H1 (cell line): Measurements from ENCODE around the gene MAVS.

Experiments
- CREB1 ChIP-seq: IDR thresholded peaks from 2 replicates; pipeline ENCODE4 v1.6.1; 2012; ENCODE audit warnings: inconsistent platforms
- CTCF ChIP-seq, 3 experiments: IDR thresholded peaks; 1 replicate in 2 of 3; 2 replicates in 1 of 3; pipeline versions ENCODE4 v1.5.1 to v1.6.1; 2011; ENCODE audit warnings: low read length in 3 of 3, mild to moderate bottlenecking in 3 of 3, inconsistent platforms in 2 of 3, low read depth in 1 of 3, moderate library complexity in 1 of 3; ENCODE audit not compliant: insufficient read depth in 1 of 3; ENCODE audit errors: control extremely low read depth in 1 of 3
- EZH2 ChIP-seq: fragments of 200-600 bp; sonication (generic); IDR thresholded peaks from 2 replicates; pipeline ENCODE4 v1.7.1; 2012; ENCODE audit warnings: low read depth, mild to moderate bottlenecking, moderate library complexity, low read length, inconsistent platforms; ENCODE audit not compliant: severe bottlenecking
- JUN ChIP-seq: IDR thresholded peaks from 2 replicates; pipeline ENCODE4 v1.6.1; 2011; ENCODE audit warnings: low read depth, mild to moderate bottlenecking, improper control_type of control experiment, low read length
- PHF8 ChIP-seq: fragments of 200-600 bp; sonication (generic); conservative IDR thresholded peaks from 2 replicates; pipeline ENCODE4 v1.7.1; 2012; ENCODE audit warnings: low read depth, mild to moderate bottlenecking, inconsistent platforms, low read length, moderate library complexity
- POLR2A ChIP-seq, 2 experiments: IDR thresholded peaks; 1 replicate in 1 of 2; 2 replicates in 1 of 2; pipeline ENCODE4 v1.6.1; 2011; ENCODE audit warnings: low read depth in 2 of 2, low read length in 2 of 2, mild to moderate bottlenecking in 2 of 2; ENCODE audit errors: control extremely low read depth in 1 of 2
- TF ChIP-seq, protein P1 (sequence below): IDR thresholded peaks from 2 replicates; pipeline ENCODE4 v1.6.1; 2012; ENCODE audit warnings: inconsistent platforms

DNA sequence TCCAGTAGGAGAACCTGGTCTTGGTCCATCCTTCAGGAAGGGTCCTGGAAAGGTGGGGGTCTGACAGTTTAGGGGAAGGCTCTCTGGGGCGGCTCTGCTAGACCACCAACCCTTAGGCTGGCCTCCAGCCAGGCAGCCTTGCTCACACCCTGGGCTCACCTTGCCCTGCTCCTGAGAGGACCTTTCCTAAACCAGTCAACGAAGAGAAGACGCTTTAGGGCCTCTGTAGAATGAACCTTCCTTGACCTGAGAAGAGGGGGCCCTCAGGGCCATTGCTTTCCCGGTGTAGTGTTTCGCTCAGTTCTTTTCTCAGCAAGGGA, 49.4 kb upstream of the MAVS start:
- no peak for TF ChIP-seq PHF8
- TF ChIP-seq, protein P1, sequence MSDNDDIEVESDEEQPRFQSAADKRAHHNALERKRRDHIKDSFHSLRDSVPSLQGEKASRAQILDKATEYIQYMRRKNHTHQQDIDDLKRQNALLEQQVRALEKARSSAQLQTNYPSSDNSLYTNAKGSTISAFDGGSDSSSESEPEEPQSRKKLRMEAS: no peak
- TF ChIP-seq POLR2A (IDR thresholded peaks at IDR 0.05; ENCODE audit: control extremely low read depth in 1 of 2, low read depth in 2 of 2, low read length in 2 of 2): no peak
- TF ChIP-seq CTCF (IDR thresholded peaks at IDR 0.05; ENCODE audit: control extremely low read depth in 1 of 3, insufficient read depth in 1 of 3, low read depth in 1 of 3, low read length in 3 of 3): no peak
- TF ChIP-seq EZH2: no peak
- TF ChIP-seq CREB1: no peak
- TF ChIP-seq JUN: no peak
